Liver (tissue), 9 donors: ENCODE measurements around the gene SMAD9. TPM values are rescaled to one million over a fixed set of nuclear protein-coding genes. Genes with fewer than 3 reads are reported as not detected.

ENCODE experiments used
- DNase-seq: peaks from one replicate; pipeline ENCODE4 v3.0.0-alpha.2; 2017; ENCODE audit warnings: low spot score
- H3K27ac ChIP-seq, 2 donors: one replicate each; pipeline ENCODE4 v1.7.0; 2013; ENCODE audit warnings: inconsistent platforms in 2 of 2, low read length in 2 of 2, control low read depth in 1 of 2, low read depth in 1 of 2, mild to moderate bottlenecking in 1 of 2
- H3K27me3 ChIP-seq, 4 donors: one replicate each; pipeline versions ENCODE4 v1.6.1 to v1.7.0; 2013; ENCODE audit warnings: low read length in 3 of 4, inconsistent platforms in 1 of 4, mild to moderate bottlenecking in 1 of 4, moderate library complexity in 1 of 4; ENCODE audit not compliant: control insufficient read depth in 4 of 4, insufficient read depth in 4 of 4
- H3K36me3 ChIP-seq, 4 donors: one replicate each; pipeline versions ENCODE4 v1.6.1 to v1.7.0; 2013; ENCODE audit warnings: low read length in 3 of 4, mild to moderate bottlenecking in 3 of 4, low read depth in 1 of 4, moderate library complexity in 1 of 4; ENCODE audit not compliant: control insufficient read depth in 4 of 4, insufficient read depth in 3 of 4
- H3K4me1 ChIP-seq, 4 donors: one replicate each; pipeline versions ENCODE4 v1.6.1 to v1.7.0; 2013; ENCODE audit warnings: low read length in 3 of 4, mild to moderate bottlenecking in 3 of 4, moderate library complexity in 1 of 4; ENCODE audit not compliant: control insufficient read depth in 4 of 4, insufficient read depth in 4 of 4
- H3K4me3 ChIP-seq, 3 donors: one replicate each; pipeline versions ENCODE4 v1.6.1 to v1.7.0; 2013; ENCODE audit warnings: low read length in 3 of 3, control low read depth in 1 of 3, low read depth in 1 of 3, mild to moderate bottlenecking in 1 of 3
- H3K9ac ChIP-seq, 2 donors: one replicate each; pipeline ENCODE4 v1.7.0; 2013; ENCODE audit warnings: low read length in 2 of 2, mild to moderate bottlenecking in 2 of 2, moderate library complexity in 2 of 2, control low read depth in 1 of 2, low read depth in 1 of 2
- H3K9me3 ChIP-seq, 4 donors: one replicate each; pipeline versions ENCODE4 v1.6.1 to v1.7.0; 2013; ENCODE audit warnings: low read length in 3 of 4; ENCODE audit not compliant: control insufficient read depth in 4 of 4
- ATF3 ChIP-seq: IDR thresholded peaks from 2 replicates; pipeline ENCODE4 v1.6.1; 2016; ENCODE audit warnings: antibody characterized with exemption
- CTCF ChIP-seq: fragments of 150-350 bp; IDR thresholded peaks from 2 replicates; pipeline ENCODE4 v1.5.1; 2017; ENCODE audit warnings: improper control_type of control experiment, low read depth, low read length; ENCODE audit not compliant: missing input control
- EGR1 ChIP-seq, 2 donors: IDR thresholded peaks; 2 replicates each; pipeline ENCODE4 v1.6.1; 2016 to 2018; ENCODE audit warnings: antibody characterized with exemption in 2 of 2, low read depth in 2 of 2
- FOXA1 ChIP-seq: IDR thresholded peaks from 2 replicates; pipeline ENCODE4 v1.6.1; 2016; ENCODE audit warnings: antibody characterized with exemption
- FOXA2 ChIP-seq: IDR thresholded peaks from 2 replicates; pipeline ENCODE4 v1.6.1; 2016; ENCODE audit warnings: antibody characterized with exemption
- GABPA ChIP-seq, 2 donors: IDR thresholded peaks in 1 of 2; conservative IDR thresholded peaks in 1 of 2; 2 replicates each; pipeline ENCODE4 v1.6.1; 2016; ENCODE audit warnings: antibody characterized with exemption in 2 of 2, mild to moderate bottlenecking in 1 of 2, moderate library complexity in 1 of 2
- HNF4A ChIP-seq, 2 donors: conservative IDR thresholded peaks; 2 replicates each; pipeline ENCODE4 v1.6.1; 2016; ENCODE audit warnings: antibody characterized with exemption in 2 of 2, mild to moderate bottlenecking in 2 of 2
- HNF4G ChIP-seq: IDR thresholded peaks from 2 replicates; pipeline ENCODE4 v1.6.1; 2016; ENCODE audit warnings: antibody characterized with exemption
- JUND ChIP-seq, 2 donors: IDR thresholded peaks; 2 replicates each; pipeline ENCODE4 v1.6.1; 2016; ENCODE audit warnings: antibody characterized with exemption in 2 of 2
- MAX ChIP-seq: IDR thresholded peaks from 2 replicates; pipeline ENCODE4 v1.6.1; 2016; ENCODE audit warnings: antibody characterized with exemption
- NR2F2 ChIP-seq: IDR thresholded peaks from 2 replicates; pipeline ENCODE4 v1.6.1; 2016; ENCODE audit warnings: antibody characterized with exemption
- RAD21 ChIP-seq, 2 donors: IDR thresholded peaks; 2 replicates each; pipeline ENCODE4 v1.6.1; 2016; ENCODE audit warnings: antibody characterized with exemption in 2 of 2, mild to moderate bottlenecking in 2 of 2
- REST ChIP-seq: IDR thresholded peaks from 2 replicates; pipeline ENCODE4 v1.6.1; 2016; ENCODE audit warnings: antibody characterized with exemption, mild to moderate bottlenecking
- RXRA ChIP-seq, 2 donors: IDR thresholded peaks; 2 replicates each; pipeline ENCODE4 v1.6.1; 2017 to 2018; ENCODE audit warnings: antibody characterized with exemption in 2 of 2, mild to moderate bottlenecking in 1 of 2
- SP1 ChIP-seq: IDR thresholded peaks from 2 replicates; pipeline ENCODE4 v1.6.1; 2018; ENCODE audit warnings: antibody characterized with exemption, mild to moderate bottlenecking
- TAF1 ChIP-seq: conservative IDR thresholded peaks from 2 replicates; pipeline ENCODE4 v1.6.1; 2016; ENCODE audit warnings: antibody characterized with exemption, mild to moderate bottlenecking
- YY1 ChIP-seq: IDR thresholded peaks from 2 replicates; pipeline ENCODE4 v1.6.1; 2016; ENCODE audit warnings: antibody characterized with exemption, mild to moderate bottlenecking
- ZBTB33 ChIP-seq: IDR thresholded peaks from 2 replicates; pipeline ENCODE4 v1.6.1; 2016; ENCODE audit warnings: antibody characterized with exemption
- whole genome bisulfite sequencing: extraction: QIAGEN DNeasy Blood & Tissue Kit; methylation state at CpG from one replicate; pipeline ENCODE4 v1.1.7; 2013; 5-methylcytosine and 5-hydroxymethylcytosine counted together
- polyA plus RNA-seq, 2 donors: library from polyadenylated mRNA; stranded (reverse) in 1 of 2; unstranded in 1 of 2; fragments of 200-250 nt in 1 of 2; fragments of >200 nt in 1 of 2; fragmentation: Nextera tagmentation in 1 of 2; extraction: Ambion mirVana in 1 of 2; gene quantifications; one replicate each; pipeline versions ENCODE4 v1.2.1 to v1.2.3, GENCODE V29; 2013 to 2015
- total RNA-seq, 2 donors: library from RNA; depleted of rRNA; stranded (reverse); fragments of >200 nt; gene quantifications; one replicate each; pipeline ENCODE4 v1.2.3, GENCODE V29; 2014
- donor health status: healthy.
- donor health status: healthy.
- donor health status: healthy.
- donor health status: healthy.
- donor health status: healthy.

SMAD9 gene
- total and polyA plus RNA-seq, 4 donors, result 0.51 to 1.3 (median 0.95) TPM

GRCh38 chr13:36907266-36907665 is 12.8 kb downstream of the SMAD9 start (continued):
- TF ChIP-seq REST (no peak), GABPA (IDR thresholded peaks at IDR 0.05 in 1 of 2, conservative IDR thresholded peaks at IDR 0.05 in 1 of 2) (no peak), HNF4A (conservative IDR thresholded peaks at IDR 0.05) (no peak)

GRCh38 chr13:36905944-36906343 is 14.1 kb downstream of the SMAD9 start:
- Histone ChIP-seq H3K36me3 (no peaks in the 10 kb centered on the region), H3K9me3 (no peaks in the 10 kb centered on the region), H3K27ac (no peak overlapping the region), H3K9ac (no peak overlapping the region), H3K4me3 (no peak overlapping the region), H3K27me3 (no peaks in the 10 kb centered on the region), H3K4me1 (peaks cover 0 to 2% (median 0%) of the 10 kb centered on the region in 4 donors)
- WGBS, result 93% methylated on average over 5 of the region's 5 CpGs
- DNase-seq, result no peak
- TF ChIP-seq RAD21 (IDR thresholded peaks at IDR 0.05) (no peak), HNF4G (no peak), NR2F2 (no peak), TAF1 (no peak), SP1 (no peak), CTCF (no peak), ATF3 (no peak), ZBTB33 (no peak), REST (no peak), JUND (IDR thresholded peaks at IDR 0.05) (no peak), FOXA2 (no peak), EGR1 (IDR thresholded peaks at IDR 0.05; ENCODE audit: low read depth in 2 of 2) (no peak), RXRA (IDR thresholded peaks at IDR 0.05) (no peak), YY1 (no peak), HNF4A (conservative IDR thresholded peaks at IDR 0.05) (no peak), FOXA1 (no peak), MAX (no peak), GABPA (IDR thresholded peaks at IDR 0.05 in 1 of 2, conservative IDR thresholded peaks at IDR 0.05 in 1 of 2) (no peak)
